CD4-positive, CD25-positive, alpha-beta regulatory T cell (primary cell): Measurements from ENCODE around the gene GUSB. TPM values are rescaled to one million over a fixed set of nuclear protein-coding genes. Genes with fewer than 3 reads are reported as not detected.
A peak's percentile ranks its signal among the peaks of the same experiment; 100 is the strongest.

Experiments used
- ATAC-seq, 2 donors: fragments of 150-1000 bp; cut with Tn5 transposase; one replicate each; pipeline ENCODE4 v1.10.0; 2021; ENCODE audit warnings: low read depth in 2 of 2, moderate number of reproducible peaks in 2 of 2, moderate library complexity in 1 of 2
- DNase-seq, 3 donors: peaks; one replicate each; pipeline versions ENCODE4 v3.0.0 to v3.0.0-alpha.2; 2012 to 2022; ENCODE audit warnings: mixed read lengths in 1 of 3
- H3K27ac ChIP-seq: one replicate; pipeline ENCODE4 v1.7.0; 2013; ENCODE audit warnings: mild to moderate bottlenecking, low read length; ENCODE audit not compliant: insufficient read depth, poor library complexity, severe bottlenecking
- H3K27me3 ChIP-seq: one replicate; pipeline ENCODE4 v1.7.0; 2013; ENCODE audit warnings: low read length; ENCODE audit not compliant: control insufficient read depth, insufficient read depth
- H3K36me3 ChIP-seq: one replicate; pipeline ENCODE4 v1.7.0; 2013; ENCODE audit warnings: mild to moderate bottlenecking, low read length, moderate library complexity; ENCODE audit not compliant: control insufficient read depth, insufficient read depth
- H3K4me1 ChIP-seq: 2 replicates; pipeline ENCODE4 v1.7.0; 2013; ENCODE audit warnings: mild to moderate bottlenecking, low read length; ENCODE audit not compliant: insufficient read depth, control insufficient read depth, poor library complexity, severe bottlenecking
- H3K4me3 ChIP-seq: one replicate; pipeline ENCODE4 v1.7.0; 2013; ENCODE audit warnings: low read depth, mild to moderate bottlenecking, low read length, moderate library complexity
- H3K9me3 ChIP-seq, 2 experiments: 1 replicate in 1 of 2; 2 replicates in 1 of 2; pipeline ENCODE4 v1.7.0; 2013; ENCODE audit warnings: low read length in 2 of 2, mild to moderate bottlenecking in 1 of 2, moderate library complexity in 1 of 2; ENCODE audit not compliant: control insufficient read depth in 2 of 2
- H3K27ac Mint-ChIP-seq, 3 donors: one replicate each; pipeline ENCODE4 v1.8.0; 2020 to 2022; ENCODE audit warnings: mild to moderate bottlenecking in 3 of 3, mixed read lengths in 3 of 3, moderate library complexity in 2 of 3
- H3K27me3 Mint-ChIP-seq: one replicate; pipeline ENCODE4 v1.8.0; 2022; ENCODE audit warnings: mild to moderate bottlenecking, mixed read lengths
- H3K36me3 Mint-ChIP-seq: one replicate; pipeline ENCODE4 v1.8.0; 2020; ENCODE audit warnings: mixed read lengths
- H3K4me1 Mint-ChIP-seq, 4 donors: one replicate each; pipeline ENCODE4 v1.8.0; 2020 to 2022; ENCODE audit warnings: mixed read lengths in 4 of 4, mild to moderate bottlenecking in 1 of 4
- H3K4me3 Mint-ChIP-seq, 4 donors: one replicate each; pipeline ENCODE4 v1.8.0; 2020 to 2022; ENCODE audit warnings: mild to moderate bottlenecking in 4 of 4, mixed read lengths in 4 of 4, moderate library complexity in 3 of 4
- H3K9me3 Mint-ChIP-seq, 7 donors: one replicate each; pipeline ENCODE4 v1.8.0; 2020 to 2022; ENCODE audit warnings: mixed read lengths in 7 of 7, mild to moderate bottlenecking in 3 of 7, moderate library complexity in 2 of 7
- polyA plus RNA-seq, 4 donors: library from polyadenylated mRNA; unstranded; fragments of 300-500 nt; fragmentation: Illumina TruSeq; gene quantifications; one replicate each; pipeline ENCODE4 v1.2.3, GENCODE V29; 2021
- total RNA-seq: library from RNA; stranded (reverse); gene quantifications from one replicate; pipeline ENCODE4 v1.2.3, GENCODE V29; 2022

GUSB gene
- total and polyA plus RNA-seq, 5 donors from 2014 or later, result 39.9 to 66.4 (median 52.1) TPM

DNA sequence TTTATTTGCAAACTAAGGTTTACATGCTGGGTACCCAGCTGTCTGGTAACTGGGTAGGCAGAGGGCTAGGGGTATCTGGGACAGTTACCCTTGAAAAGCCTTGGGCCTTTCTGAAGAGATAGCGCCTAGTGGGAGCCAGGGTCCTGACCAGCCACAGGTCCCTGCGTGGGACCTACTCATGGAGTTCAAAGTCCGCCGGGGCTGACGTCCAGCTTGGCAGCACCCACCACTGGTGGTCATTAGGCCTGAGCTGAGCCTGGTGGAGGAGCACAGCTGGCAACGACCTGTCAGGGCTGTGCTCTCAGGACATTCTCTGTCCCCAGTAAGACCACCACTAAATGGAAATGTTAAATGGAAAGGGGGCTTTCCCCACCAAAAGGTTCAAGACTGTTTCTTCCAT is 20.0 kb downstream of the GUSB start:
- no peaks in the 10 kb centered on the region for H3K27me3 ChIP-seq
- peaks cover 0 to 1% (median 0%) of the 10 kb centered on the region in 7 donors for H3K9me3 Mint-ChIP-seq

DNA sequence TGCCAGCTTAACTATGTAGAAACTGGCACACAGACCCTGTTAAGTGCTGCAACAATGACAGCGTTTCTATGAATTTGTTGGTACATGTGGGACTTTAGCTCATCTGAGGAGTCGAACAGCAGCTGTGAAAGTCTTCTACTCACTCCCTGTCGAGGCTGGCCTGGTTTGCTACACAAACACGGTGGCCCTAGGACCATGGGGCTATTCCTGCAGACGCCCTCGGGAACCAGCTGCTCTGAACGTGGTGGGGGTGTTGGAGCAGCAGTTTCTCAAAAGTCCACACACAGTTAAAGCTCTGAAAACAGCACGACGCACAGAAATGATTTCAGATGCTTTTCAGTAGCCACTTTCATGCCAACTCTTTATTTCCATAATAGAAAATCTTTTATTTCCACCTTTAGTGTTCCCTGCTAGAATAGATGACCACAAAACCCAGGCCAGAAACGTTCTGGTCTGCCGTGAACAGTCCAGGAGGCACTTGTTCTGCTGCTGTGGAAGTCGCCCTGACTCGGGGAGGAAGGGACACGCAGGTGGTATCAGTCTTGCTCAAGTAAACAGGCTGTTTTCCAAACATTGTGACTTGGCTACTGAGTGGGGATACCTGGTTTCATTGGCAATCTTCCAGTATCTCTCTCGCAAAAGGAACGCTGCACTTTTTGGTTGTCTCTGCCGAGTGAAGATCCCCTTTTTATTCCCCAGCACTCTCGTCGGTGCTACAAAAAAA is 21.5 kb downstream of the GUSB start:
- no peaks in the 10 kb centered on the region for H3K9me3 ChIP-seq
- no peak overlapping the region for H3K27ac ChIP-seq
- H3K4me3 Mint-ChIP-seq, result no peak overlapping the region
- no peaks in the 10 kb centered on the region for H3K4me1 ChIP-seq
- H3K27me3 Mint-ChIP-seq, result no peaks in the 10 kb centered on the region
- no peaks in the 10 kb centered on the region for H3K27me3 ChIP-seq
- H3K36me3 Mint-ChIP-seq, result peaks cover 43% of the 10 kb centered on the region
- peaks cover 0 to 3% (median 0%) of the 10 kb centered on the region in 4 donors for H3K4me1 Mint-ChIP-seq
- H3K27ac Mint-ChIP-seq, result no peak overlapping the region
- H3K4me3 ChIP-seq, result no peak overlapping the region
- peaks cover 0 to 1% (median 0%) of the 10 kb centered on the region in 7 donors for H3K9me3 Mint-ChIP-seq
- H3K36me3 ChIP-seq, result peaks cover 66% of the 10 kb centered on the region
- DNase-seq, result no peak
- ATAC-seq, result no peak

More for the DNA sequence above, 20.0 kb downstream of the GUSB start:
- Histone ChIP-seq H3K36me3 (peaks cover 71% of the 10 kb centered on the region), H3K4me3 (no peak overlapping the region), H3K27ac (no peak overlapping the region), H3K4me1 (no peaks in the 10 kb centered on the region), H3K9me3 (no peaks in the 10 kb centered on the region)
- peaks cover 44% of the 10 kb centered on the region for H3K36me3 Mint-ChIP-seq
- no peaks in the 10 kb centered on the region for H3K27me3 Mint-ChIP-seq
- H3K4me3 Mint-ChIP-seq, result no peak overlapping the region
- DNase-seq (no peak), ATAC-seq (no peak)
- H3K4me1 Mint-ChIP-seq, result peaks cover 0 to 3% (median 0%) of the 10 kb centered on the region in 4 donors
- H3K27ac Mint-ChIP-seq, result no peak overlapping the region

DNA sequence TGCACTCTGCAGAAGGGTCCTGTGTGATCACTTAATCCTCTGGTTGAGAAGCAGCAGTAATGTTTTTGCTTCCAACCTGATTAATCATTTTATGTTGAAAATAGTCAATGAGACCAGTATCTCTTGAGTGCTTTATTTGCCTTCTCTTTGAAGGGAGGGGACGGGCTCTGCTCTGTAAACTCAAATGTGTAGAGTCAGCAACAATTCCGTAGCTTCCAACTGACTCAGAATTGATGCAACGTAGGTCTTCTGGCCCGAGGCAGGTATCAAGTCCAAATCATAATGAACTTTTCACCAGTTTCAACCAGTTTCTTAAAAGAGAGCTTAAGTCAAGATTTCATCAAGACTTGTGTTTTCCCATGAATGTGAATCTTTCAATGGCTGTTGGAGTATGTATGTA is 26.3 kb downstream of the GUSB start:
- H3K9me3 Mint-ChIP-seq, result no peaks in the 10 kb centered on the region
- Histone ChIP-seq H3K4me1 (no peaks in the 10 kb centered on the region), H3K27me3 (no peaks in the 10 kb centered on the region), H3K9me3 (no peaks in the 10 kb centered on the region), H3K36me3 (peaks cover 37% of the 10 kb centered on the region), H3K4me3 (no peak overlapping the region), H3K27ac (no peak overlapping the region)
- DNase-seq (no peak), ATAC-seq (no peak)
- no peaks in the 10 kb centered on the region for H3K27me3 Mint-ChIP-seq
- H3K4me3 Mint-ChIP-seq, result no peak overlapping the region
- peaks cover 42% of the 10 kb centered on the region for H3K36me3 Mint-ChIP-seq
- peaks cover 0 to 3% (median 0%) of the 10 kb centered on the region in 4 donors for H3K4me1 Mint-ChIP-seq
- no peak overlapping the region for H3K27ac Mint-ChIP-seq

DNA sequence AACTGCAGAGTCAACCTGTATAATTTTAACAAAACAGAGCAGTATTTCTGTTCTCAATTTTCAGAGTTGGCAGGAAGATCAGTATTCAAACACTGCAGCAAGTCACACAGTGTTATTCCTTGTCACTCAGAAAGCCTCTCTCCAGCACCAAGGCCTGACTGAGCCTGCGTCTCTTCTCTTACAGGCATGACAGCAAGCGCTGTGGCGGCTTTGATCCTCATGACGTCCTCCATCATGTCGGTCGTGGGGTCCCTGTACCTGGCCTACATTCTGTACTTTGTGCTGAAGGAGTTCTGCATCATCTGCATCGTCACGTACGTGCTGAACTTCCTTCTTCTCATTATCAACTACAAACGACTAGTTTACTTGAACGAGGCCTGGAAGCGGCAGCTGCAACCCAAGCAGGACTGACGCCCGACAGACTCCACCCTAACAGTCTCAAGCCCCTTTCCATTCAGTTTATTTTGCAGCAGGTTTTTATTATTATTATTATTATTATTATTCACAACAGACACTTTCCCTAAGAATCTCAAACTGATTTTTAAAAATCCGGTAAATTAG is 28.0 kb downstream of the GUSB start:
- no peak for ATAC-seq
- Histone ChIP-seq H3K4me3 (no peak overlapping the region), H3K4me1 (no peaks in the 10 kb centered on the region), H3K9me3 (no peaks in the 10 kb centered on the region), H3K36me3 (peaks cover 26% of the 10 kb centered on the region), H3K27ac (no peak overlapping the region), H3K27me3 (no peaks in the 10 kb centered on the region)
- Mint-ChIP-seq H3K27ac (no peak overlapping the region), H3K4me3 (no peak overlapping the region), H3K36me3 (peaks cover 29% of the 10 kb centered on the region), H3K9me3 (no peaks in the 10 kb centered on the region), H3K27me3 (no peaks in the 10 kb centered on the region), H3K4me1 (peaks cover 0 to 9% (median 1%) of the 10 kb centered on the region in 4 donors)
- no peak for DNase-seq

DNA sequence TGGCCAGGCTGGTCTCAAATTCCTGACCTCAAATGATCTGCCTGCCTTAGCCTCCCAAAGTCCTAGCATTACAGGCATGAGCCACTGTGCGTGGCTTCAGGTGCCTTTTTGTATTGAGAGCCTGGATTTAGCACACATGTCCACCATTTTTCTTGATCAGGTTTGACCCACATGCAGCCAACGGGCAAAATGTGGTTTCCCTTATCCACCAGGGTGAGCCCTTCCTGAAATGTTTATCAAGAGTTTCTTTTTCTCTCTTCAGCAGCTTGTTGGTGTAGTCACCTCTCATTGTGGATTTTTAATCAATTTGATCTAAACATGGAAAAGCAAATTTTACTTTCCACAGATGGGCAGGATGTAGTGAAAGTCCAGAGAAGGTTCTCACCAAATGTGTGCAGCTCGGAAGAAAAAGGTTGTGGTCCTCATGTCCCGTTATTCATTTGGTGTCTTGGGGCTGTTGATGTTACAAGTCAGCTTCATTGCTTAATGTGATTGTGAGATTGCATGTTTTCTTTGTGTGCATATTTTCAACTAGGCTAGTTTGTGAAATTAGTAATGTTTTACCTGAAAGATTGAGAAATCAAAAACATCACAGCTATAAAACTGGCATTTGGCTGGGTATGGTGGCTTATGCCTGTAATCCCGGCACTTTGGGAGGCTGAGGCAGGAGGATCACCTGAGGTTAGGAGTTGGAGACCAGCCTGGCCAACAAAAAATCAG is 28.9 kb downstream of the GUSB start:
- H3K4me3 ChIP-seq, result no peak overlapping the region
- no peaks in the 10 kb centered on the region for H3K9me3 ChIP-seq
- Mint-ChIP-seq H3K4me3 (no peak overlapping the region), H3K9me3 (no peaks in the 10 kb centered on the region), H3K4me1 (peaks cover 0 to 9% (median 0%) of the 10 kb centered on the region in 4 donors), H3K27ac (peak overlapping the region in 2 of 3 donors; percentile 35 to 55), H3K27me3 (no peaks in the 10 kb centered on the region), H3K36me3 (peaks cover 22% of the 10 kb centered on the region)
- no peak for ATAC-seq
- H3K4me1 ChIP-seq, result no peaks in the 10 kb centered on the region
- H3K27ac ChIP-seq, result no peak overlapping the region
- H3K36me3 ChIP-seq, result peaks cover 21% of the 10 kb centered on the region
- H3K27me3 ChIP-seq, result no peaks in the 10 kb centered on the region
- DNase-seq, result no peak

DNA sequence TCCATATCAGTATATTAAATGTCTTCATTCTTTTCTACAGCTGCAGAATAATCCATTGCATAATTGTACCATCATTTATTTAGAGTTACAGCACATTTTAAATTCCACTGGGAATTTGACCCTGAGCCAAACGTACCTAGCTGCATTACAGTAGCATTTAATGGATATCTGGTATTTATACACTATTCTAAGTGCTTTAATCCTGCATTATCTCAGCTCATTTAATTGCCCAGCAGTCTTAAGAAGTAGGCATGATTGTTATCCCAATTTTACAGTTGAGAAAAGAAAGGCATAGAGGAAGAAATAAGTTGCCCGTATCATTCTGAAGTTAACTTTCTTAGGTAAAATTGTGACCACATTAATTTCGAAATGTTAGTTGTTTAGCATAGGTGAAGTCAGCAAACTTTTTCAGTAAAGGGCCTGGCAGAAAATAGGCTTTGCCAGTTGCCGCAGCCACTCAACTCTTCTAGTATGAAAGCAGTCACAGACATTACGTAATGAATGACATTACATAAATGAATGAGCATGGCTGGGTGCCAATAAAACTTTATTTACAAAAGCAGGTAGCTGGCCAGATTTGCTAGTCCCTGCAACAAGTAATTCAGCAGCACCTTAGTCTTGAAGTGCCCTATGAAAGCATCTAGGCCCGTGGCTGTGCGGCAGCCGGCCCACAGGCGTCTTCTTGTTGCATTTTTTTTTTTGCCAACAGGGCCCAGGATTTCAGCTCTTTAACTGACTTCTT is 30.0 kb downstream of the GUSB start:
- Mint-ChIP-seq H3K36me3 (peaks cover 18% of the 10 kb centered on the region), H3K9me3 (no peaks in the 10 kb centered on the region), H3K4me3 (peak overlapping the region in 1 of 4 donors; percentile 28), H3K27me3 (no peaks in the 10 kb centered on the region), H3K4me1 (peaks cover 0 to 9% (median 0%) of the 10 kb centered on the region in 4 donors), H3K27ac (no peak overlapping the region)
- peaks cover 21% of the 10 kb centered on the region for H3K36me3 ChIP-seq
- H3K9me3 ChIP-seq, result no peaks in the 10 kb centered on the region
- H3K27me3 ChIP-seq, result no peaks in the 10 kb centered on the region
- no peak for DNase-seq
- no peak overlapping the region for H3K4me3 ChIP-seq
- no peak for ATAC-seq
- H3K27ac ChIP-seq, result no peak overlapping the region
- H3K4me1 ChIP-seq, result no peaks in the 10 kb centered on the region

DNA sequence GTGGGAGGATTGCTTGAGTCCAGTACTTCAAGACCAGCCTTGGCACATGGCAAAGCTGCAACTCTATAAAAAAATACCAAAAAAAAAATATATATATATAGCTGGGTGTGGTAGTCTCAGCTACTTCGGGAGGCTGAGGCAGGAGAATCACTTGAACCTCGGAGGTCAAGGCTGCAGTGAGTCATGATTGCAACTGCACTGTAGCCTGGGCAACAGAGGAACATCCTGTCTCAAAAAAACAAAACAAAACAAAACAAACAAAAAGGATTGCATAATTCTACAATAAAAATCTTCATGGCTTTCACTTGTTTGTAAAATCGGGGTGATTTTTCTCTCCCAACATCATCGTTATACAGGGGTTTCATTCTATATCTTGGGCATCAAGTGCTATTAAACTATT is 35.1 kb downstream of the GUSB start:
- Histone ChIP-seq H3K4me3 (no peak overlapping the region), H3K27ac (no peak overlapping the region), H3K36me3 (no peaks in the 10 kb centered on the region), H3K4me1 (no peaks in the 10 kb centered on the region), H3K9me3 (no peaks in the 10 kb centered on the region), H3K27me3 (no peaks in the 10 kb centered on the region)
- Mint-ChIP-seq H3K27me3 (no peaks in the 10 kb centered on the region), H3K4me1 (peaks cover 0 to 9% (median 0%) of the 10 kb centered on the region in 4 donors), H3K36me3 (no peaks in the 10 kb centered on the region), H3K4me3 (no peak overlapping the region), H3K9me3 (no peaks in the 10 kb centered on the region), H3K27ac (no peak overlapping the region)
- no peak for ATAC-seq
- DNase-seq, result peak in 1 of 3 donors; percentile 5
